HuH-7 (cell line): ENCODE data around the gene RPS6KB2.
A peak's percentile ranks its signal among the peaks of the same experiment; 100 is the strongest.
"Not testable (repeated sequence)": the region's sequence is repeated elsewhere in the genome, so short reads cannot be mapped to it uniquely, and the experiment has no call there.

Experiments
- DNase-seq: peaks from one replicate; pipeline ENCODE4 v3.0.0; 2011; ENCODE audit warnings: low spot score

The RPS6KB2 gene

DNA sequence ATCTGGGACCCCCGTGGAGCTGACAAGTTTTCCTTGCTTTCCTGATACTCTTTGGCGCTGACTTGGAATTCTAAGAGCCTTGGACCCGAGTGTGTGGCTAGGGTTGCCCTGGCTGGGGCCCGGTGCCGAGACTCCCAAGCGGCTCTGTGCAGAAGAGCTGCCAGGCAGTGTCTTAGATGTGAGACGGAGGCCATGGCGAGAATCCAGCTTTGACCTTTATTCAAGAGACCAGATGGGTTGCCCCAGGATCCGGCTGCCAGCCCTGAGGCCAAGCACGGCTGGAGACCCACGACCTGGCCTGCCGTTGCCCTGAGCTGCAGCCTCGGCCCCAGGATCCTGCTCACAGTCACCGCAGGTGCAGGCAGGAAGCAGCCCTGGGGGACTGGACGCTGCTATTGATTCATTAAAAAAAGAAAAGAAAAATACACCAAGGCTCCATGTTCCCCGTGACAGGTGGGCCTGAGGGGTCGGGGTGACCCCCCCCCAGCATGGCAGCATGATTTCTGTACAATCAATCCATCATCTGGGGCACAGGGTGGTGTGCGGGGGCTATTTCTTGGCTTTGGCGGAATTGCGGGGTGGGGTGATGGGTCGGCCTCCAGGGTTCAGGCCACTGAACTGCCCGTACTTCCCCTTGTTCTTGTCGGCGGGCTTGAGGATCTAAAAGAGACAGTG, 30.2 kb upstream of the RPS6KB2 start:
- no peak for DNase-seq

DNA sequence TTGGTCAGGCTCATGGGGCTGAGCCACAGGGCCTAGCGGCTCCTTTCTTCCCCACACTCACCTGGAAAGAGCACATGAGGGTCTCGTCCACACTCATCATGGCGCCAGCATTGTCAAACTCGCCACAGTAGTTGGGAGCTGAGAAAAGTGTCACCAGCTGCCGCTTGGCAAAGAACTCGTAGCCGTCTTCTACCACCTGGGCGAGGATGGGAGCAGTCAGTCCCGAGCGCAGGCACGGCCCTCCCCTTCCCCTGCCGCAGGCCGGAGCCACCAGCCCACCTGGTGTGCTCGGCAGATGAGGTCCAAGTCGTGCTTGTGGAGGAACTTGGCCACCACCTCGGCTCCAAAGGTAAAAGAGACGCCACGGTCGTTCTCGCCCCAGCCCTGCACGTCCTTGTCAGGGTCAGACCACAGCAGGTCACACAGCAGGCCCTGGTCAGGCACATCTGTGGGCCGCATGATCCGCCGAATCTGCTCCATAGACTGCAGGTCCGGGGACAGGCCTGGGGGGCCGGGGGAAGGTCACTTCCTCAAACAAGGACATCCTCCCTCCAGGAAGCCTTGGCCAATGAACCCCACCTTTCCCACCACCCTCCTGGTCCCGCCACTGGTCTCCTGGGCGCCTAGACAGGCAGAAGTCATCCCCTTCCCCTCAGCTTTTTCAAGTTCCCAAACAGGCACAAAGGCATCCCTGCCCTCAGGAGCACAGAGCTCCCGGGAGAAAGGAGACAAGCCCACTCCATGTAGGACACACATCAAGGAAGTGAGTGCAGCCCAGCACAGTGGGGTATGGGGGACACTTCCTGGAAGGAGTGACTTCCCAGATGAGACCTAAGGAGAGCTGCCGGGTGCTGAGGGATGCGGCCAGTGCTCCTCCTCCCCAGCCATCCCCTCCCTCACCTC, 29.4 kb upstream of the RPS6KB2 start:
- no peak for DNase-seq

DNA sequence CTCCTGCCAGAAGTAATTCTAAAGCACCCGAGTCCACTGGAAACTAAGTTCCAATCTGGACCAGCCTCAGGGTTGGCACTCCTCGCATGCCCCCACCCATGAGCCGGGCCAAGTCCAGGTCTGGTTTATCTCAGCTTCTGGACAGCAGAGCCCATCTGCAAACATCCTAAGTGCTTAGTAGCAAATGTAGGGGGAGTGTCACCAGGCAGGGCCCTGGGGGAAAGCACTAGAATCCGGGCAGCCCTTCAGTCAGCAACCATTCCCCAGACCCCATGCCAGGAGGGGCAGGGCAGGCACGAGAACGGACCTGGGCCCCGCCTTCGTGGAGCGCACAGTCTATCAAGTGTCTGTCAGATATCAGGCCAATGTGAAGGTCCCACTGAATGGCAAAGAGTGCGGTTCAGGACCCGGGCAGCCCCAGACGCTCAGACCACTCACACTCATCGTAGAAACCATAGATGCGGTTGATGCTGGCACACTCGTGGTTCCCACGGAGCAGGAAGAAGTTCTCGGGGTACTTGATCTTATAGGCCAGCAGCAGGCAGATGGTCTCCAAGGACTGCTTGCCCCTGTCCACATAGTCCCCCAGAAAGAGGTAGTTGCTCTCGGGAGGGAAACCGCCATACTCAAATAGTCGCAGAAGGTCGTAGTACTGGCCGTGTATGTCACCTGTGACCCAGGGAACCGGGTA, 27.9 kb upstream of the RPS6KB2 start:
- DNase-seq, result no peak

DNA sequence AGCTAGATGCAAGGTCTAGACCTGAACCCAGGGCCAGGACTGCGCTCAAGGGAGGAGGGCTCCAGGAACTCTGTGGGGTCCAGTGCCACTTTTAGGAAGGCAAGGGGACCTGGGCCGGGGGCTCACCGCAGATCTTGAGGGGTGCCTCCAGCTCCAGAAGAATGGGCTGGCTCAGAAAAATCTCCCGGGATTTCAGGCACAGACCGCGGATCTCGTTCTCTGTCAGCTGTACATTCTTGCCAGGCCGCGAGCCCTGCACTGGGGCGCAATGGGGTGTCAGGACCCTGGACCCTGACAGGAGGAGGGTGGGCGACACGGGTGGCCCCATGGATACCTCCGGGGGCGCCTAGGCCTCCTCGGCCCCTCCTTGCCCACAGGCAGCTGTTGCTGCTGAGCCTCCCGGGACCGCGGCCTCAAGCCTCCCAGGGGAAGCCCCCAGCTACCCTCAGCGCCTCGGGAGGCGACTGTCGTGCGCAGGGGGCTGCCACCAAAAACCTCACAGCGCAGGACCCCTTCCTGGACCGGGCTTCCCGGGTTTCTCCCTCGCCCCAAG, 27.3 kb upstream of the RPS6KB2 start:
- no peak for DNase-seq

DNA sequence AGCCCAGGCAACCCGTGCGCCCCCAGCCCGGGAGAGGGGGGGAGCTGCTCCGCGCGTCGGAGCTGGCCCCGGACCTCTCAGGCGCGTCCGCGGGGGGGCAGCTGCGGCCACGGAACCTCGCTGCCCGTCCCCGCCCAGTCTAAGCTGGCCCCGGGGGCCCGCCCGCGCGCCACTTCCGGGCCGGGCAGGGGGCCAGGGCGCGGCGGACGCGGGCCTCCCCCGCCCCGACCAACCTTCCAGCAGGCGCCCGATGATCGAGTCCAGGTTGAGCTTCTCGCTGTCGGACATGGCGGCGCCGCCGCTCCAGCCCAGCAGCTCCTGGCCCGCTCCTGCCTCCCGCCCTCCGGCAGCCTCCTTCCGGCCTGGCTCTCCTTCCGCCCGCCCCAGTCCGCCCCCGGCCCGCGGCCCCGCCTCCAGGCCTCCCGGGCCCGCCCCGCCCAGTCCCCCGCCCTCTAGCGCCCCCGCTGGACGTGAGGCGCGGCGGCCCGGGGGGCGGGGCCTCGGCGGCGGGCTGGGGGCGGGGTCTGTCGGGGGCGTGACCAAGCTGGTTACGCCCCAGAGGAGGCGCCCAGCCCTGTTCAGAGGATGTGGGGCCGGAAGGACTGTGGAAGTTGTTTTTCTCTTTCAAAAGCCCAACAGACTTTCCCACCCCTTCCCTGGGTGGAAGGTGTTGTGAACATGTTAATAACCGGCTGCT, 26.7 kb upstream of the RPS6KB2 start, which contains the start of gene PPP1CA:
TSS of gene PPP1CA (minus strand) at position 364 of the 697 bp plus-strand sequence. CDS start at position 288, 76 bp downstream.
- DNase-seq, result peak; percentile 100

DNA sequence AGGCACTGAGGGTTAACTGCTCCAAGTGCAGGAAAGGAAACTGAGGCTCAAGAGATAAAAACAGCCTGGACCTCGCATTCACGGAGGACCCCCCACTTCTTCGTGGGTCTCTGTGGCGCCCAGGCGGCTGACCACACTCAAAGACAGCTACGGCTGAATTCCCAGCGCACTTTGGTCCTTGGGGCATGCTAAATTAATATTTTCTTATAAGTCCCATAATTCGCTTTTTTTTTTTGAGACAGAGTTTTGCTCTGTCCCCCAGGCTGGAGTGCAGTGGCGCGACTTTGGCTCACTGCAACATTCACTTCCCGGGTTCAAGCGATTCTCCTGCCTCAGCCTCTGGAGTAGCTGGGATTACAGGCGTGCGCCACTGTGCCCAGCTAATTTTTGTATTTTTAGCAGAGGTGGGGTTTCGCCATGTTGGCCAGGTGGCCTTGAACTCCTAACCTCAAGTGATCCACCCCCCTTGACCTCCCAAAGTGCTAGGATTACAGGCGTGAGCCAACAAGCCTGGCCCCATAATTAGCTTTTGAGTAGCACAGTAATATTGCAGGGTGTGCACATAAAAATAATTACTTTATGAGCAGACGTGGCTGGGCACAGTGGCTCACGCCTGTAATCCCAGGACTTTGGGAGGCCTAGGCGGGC, 26.0 kb upstream of the RPS6KB2 start:
- DNase-seq, result not testable (repeated sequence)

DNA sequence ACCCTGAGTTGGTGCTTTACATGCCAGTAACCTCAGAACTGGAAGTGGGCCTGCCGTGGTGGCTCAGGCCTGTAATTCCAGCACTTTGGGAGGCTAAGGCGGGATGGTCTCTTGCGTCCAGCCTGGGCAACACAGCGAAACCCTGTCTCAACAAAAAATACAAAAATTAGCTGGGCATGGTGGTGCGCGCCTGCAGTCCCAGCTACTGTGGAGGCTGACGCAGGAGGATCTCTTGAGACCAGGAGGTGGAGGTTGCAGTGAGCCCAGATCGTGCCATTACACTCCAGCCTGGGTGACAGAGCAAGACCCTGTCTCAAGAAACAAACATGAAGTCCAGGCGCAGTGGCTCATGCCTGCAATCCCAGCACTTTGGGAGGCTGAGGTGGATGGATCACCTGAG, 25.2 kb upstream of the RPS6KB2 start:
- DNase-seq, result not testable (repeated sequence)

DNA sequence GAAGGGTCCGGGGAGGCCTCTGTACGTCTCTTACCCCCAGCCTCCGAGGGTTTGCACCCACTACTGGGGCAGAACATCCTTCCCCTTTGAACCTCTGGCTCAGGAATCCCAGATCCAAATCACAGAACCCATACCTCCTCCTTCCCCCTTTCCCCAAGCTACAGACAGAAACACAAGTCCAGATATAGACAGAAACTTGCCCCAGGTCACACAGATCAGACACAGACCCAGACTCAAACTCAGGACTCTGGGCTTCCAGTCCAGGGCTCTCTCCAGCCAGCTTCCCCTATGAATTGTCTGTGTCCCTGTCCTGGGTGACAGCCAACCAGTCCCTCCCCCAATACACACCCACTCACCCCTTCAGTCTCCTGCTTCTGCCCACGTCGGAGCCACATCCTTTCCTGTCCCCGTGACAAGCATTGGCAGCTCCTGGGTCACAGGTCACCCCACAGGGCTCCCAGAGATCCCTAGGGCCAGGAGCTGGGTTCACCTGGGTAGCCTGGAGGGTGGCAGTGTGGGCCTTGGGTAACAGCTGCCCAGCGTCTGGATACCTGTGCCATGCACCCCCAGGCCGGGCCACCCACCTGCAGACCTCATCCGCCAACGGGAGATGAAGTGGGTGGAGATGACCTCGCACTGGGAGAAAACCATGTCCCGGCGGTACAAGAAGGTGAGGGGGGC, 23.6 kb upstream of the RPS6KB2 start:
- DNase-seq, result no peak

DNA sequence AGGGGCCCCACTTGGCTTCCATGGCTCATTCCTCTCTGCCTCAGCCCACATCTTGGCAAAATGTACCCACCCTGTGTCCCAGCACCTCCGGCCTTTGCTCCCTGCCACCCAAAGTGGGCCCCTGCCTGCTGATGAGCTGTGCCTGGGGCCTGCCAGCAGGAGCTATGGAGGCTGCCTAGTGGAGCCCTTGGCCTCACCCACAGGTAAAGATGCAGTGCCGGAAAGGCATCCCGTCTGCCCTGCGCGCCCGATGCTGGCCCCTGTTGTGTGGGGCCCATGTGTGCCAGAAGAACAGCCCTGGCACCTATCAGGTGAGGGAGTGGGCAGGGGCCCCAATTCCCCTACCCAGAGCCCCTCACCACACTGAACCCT, 23.1 kb upstream of the RPS6KB2 start:
- DNase-seq, result no peak

DNA sequence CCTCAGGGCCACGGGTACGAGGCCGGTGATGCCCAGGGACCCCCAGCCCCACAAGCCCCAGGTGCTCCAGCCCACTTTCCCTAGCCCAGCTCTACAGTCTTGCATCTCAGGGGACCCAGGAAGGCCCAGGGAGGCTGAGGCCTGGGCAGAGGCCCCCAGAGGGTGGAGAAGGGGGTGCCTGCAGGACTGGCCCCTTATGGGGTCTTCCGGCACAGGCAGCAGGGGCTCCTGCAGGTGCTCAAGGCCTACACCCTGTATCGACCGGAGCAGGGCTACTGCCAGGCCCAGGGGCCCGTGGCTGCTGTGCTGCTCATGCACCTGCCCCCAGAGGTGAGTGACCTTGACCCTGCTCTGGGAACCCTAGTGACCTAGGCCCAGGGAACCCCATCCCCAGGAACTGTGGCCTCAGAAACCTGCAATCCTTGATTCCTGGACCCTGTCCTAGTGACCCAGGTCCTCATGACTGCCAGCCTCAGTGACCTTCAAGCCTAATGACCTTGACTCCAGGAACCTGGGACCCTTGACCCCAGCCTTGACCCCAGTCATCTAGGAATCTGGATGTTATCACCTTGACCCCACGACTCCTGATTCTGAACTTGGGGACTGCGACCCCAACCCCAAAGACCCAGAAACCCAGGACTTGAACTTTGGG, 22.5 kb upstream of the RPS6KB2 start:
- DNase-seq, result no peak

DNA sequence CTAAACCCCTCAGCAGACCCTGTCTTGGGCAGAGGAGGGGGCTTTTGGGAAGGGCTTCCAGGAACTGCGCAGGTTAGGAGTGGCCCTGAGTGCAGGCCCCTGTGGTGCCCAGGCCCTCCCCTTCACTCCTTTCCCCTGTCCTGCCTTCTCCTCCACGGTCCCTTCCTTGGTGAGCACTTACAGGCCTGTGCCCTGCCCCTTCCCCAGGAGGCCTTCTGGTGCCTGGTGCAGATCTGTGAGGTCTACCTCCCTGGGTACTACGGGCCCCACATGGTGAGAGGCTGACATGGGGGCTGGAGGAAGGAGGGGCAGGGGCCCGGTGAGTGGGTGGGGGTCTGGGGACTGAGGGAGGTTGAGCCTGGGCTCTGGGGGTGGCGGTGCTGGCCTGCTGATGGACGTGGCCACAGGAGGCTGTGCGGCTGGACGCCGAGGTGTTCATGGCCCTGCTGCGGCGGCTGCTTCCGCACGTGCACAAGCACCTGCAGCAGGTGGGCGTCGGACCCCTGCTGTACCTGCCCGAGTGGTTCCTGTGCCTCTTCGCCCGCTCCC, 21.8 kb upstream of the RPS6KB2 start:
- DNase-seq, result no peak

DNA sequence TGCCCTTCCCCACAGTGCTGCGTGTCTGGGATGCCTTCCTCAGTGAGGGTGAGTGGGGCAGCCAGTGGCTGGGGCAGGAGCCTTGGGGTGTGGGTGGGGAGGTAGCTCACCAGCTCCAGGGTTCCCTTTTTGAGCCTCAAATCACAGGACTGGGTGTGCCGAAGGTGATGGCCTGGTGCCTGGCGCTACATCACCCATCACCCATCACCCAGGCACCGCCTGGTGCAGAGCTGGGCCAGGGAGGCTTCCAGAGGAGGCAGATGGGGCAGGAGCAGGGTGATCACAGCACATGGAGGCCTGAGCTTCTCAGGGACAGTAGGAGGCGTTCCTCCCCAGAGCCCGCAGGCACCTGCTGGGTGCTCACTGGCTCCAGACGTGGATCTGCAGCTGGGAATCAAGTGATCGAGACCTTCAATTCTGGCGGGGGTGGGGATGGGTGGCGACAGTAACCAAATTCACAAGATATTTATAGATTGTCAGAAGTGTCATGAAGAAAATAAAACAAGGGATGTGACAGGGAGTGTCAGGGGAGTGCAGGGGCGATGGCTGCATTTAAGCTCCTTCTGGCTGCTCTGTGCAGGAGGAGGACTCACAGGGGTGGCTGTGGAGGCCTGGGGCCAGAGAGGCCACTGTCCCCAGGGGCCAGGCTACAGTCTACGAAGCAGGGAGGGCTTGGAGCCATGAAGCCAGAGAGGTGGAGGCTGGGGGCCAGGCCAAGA, 21.2 kb upstream of the RPS6KB2 start:
- peak; percentile 94 for DNase-seq

DNA sequence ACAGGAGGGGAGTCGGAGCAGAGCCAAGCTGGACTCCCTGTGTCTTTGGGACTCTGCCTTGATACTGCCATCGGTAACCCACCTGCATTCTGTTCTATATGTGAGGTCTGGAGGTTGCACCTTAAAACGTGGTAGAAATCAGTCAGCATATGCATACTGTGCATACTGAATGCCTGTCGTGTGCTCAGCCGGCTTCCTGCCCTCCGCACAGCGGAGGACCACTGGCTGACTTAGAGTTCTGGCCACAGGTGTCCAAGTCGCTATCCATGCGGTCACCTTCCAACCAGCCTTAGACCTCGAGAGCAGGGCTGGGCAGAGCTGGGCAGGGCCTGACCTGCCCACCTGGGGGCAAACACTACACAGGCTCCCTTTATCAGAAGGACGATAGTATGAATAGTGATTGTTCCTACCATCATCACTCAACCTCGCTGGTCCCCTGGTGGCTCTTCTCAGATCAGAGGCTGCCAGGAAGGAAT, 20.6 kb upstream of the RPS6KB2 start:
- DNase-seq, result no peak

DNA sequence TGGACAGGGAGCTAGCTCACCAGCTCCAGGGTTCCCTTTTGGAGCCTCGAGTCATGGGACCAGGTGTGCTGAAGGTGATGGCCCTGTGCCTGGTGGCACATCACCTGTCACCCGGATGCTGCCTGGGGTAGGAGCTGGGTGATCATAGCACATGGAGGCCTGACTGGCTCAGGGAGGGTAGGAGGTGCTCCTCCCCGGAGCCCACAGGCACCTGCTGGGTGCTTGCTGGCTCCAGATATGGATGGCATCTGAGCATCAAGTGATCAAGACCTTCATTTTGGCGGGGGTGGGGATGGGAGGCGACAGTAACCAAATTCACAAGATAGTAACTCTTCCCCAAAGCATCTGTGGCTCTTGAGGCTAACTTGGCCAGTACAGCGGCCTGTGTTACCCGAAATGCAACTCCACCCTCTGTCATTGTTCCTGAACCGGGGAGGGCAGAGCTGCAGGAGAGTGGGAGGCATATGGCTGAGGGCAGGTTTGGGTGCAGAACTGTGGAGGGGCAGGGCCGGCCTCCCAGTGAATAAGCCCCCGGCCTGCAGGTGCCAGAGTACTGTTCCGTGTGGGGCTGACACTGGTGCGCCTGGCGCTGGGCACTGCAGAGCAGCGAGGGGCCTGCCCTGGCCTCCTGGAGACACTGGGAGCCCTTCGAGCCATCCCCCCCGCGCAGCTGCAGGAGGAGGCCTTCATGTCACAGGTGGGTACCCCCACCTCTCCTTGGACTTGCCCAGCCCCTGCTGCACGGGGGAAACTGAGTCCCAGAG, 19.7 kb upstream of the RPS6KB2 start:
- DNase-seq, result no peak

DNA sequence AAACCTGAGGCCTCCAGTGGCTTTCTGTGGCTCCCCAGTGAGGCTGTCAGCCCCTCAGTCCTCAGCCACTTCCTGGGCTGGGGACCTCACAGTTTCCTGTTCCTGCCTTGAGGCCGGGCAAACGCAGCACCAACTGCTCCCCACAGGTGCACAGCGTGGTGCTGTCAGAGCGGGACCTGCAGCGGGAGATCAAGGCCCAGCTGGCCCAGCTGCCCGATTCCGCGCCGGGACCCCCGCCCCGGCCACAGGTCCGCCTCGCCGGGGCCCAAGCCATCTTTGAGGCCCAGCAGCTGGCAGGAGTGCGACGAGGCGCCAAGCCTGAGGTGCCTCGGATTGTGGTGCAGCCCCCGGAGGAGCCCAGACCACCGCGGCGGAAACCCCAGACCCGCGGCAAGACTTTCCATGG, 19.0 kb upstream of the RPS6KB2 start:
- no peak for DNase-seq

DNA sequence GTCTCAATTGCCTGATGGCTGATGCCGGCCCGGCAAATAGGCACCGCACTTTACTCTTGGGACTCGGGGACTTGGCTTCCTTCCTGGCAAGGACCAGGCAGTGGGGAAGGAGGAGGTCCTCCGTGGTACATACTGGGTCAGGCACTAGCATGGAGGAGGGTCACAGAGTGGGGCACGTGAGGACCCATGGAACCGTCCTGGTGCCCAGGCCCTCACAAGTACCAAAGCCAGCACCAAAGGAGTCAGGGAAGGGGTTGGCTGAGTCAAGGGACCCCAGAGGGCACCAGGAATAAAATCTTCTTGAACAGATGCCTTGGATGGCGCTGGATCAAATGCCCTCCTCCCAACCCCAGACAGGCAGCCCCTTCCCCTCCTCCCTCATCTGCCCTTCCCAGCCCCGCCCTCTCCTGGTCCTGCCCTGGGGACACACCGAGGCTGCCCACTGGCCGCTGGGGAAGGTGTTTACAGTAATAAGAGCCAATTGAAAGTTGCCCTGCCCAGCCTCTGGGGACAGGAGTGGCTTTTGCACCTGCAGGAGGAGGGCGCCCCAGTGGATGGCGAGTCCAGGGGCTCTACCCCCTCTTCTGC, 18.4 kb upstream of the RPS6KB2 start:
- DNase-seq, result peak; percentile 98

DNA sequence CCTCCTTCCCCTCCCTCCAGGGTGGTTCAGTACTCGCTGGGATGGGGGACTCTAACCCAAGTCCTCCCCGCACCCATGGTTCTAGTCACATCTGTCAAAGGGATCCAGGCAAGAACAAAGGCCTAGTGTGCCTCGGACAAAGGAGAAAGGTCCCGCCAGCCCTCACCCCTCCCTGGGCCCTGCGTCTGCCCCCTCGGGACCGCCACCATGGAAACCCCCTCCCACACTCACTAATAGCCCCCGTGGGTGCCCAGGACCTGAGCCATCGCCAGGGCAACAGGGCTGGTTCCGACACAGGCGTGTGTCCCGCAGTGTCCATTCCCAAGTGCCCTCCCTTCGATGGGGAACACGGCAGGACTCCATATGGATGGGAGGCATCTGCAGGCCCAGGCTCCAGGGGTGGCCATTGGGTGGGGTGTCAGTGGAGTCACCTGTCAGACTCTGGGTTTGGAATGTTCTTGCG, 17.9 kb upstream of the RPS6KB2 start:
- no peak for DNase-seq
